Measurements from ENCODE around the gene HPCA.
"Not testable (repeated sequence)": the region's sequence is repeated elsewhere in the genome, so short reads cannot be mapped to it uniquely, and the experiment has no call there.

The HPCA gene

GRCh38 chr1:32903991-32904785 is 17.9 kb downstream of the HPCA start:
- no peak for DNase-seq

DNA sequence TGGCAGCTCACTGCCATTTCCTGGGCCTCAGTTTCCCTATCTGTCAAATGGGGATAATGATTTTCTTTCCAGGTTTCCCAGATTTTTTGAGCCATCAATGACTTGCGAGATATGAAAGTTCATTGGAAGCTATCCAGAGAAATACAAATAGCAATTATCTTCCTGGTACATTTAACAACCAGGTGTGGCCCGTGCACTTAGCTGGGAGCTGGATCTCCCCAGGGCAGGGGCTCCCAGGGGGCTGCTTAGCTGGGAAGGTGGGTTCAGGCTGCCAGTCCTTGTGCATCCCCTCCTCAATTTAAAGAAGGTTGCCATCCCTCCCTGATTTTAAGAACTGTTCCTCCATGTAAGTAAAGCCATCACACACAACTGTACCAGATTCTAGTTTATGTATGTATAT is 18.5 kb downstream of the HPCA start:
- no peak for DNase-seq

GRCh38 chr1:32905588-32905987 is 19.3 kb downstream of the HPCA start:
- DNase-seq = not testable (repeated sequence)

DNA sequence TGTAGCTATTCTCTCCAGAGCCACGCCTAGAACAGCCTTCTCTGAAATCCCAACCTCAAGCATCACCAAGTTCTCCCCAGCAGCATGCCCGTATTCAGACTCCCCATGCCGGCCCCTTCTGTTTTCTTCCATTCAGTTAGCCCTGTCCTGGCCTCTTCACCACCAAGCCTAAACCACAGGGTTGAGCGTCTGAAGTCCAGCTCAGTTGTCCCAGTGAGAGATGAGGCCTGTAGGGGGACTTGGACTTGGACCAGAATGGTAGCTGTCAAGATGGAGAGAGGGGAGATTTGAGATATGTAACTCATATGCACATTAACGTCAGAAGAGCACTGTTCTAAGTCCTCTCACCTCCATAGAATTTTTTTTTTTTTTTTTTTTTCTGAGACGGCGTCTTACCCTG is 20.4 kb downstream of the HPCA start:
- DNase-seq = no peak

- DNase-seq = no peak
Measured at GRCh38 chr1:32907435-32907834, 21.1 kb downstream of the HPCA start.

GRCh38 chr1:32910319-32910718 is 24.0 kb downstream of the HPCA start:
- no peak for DNase-seq

DNA sequence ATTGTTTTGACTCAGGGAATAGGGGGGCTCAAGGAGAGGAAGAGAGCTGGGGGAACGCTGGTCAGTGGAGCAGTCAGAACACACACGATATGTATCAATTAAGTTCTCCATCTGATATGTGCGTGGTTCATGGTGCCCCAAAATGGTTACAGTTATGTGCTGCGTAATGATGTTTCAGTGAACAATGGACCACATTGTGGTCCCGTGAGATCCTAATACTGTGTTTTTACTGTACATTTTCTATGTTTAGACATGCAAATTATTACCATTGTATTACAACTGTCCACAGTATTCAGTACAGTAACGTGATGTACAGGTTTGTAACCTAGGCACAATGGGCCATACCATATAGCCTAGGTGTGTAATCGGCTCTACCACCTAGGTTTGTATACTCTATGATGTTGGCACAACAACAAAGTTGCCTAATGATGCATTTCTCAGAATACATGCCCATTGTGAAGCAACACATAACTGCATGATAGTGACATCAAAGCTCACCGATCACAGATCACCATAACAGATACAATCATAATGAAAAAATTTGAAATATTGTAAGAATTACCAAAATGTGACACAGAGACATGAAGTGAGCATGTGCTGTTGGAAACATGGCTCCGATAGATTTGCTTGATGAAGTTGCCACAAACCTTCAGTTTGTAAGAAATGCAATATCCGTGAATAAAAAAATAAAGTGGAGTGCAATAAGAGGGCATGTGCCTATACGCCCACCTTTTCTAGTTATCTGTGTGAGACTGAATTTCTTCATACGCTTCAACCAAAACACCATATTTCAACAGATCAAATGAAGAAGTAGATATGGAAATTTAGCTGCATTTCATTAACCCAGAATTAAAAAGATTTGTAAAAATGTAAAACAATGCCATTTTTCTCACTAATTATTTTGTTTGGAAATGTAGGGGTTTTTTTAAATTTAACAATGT is 29.7 kb downstream of the HPCA start:
- DNase-seq = no peak

DNA sequence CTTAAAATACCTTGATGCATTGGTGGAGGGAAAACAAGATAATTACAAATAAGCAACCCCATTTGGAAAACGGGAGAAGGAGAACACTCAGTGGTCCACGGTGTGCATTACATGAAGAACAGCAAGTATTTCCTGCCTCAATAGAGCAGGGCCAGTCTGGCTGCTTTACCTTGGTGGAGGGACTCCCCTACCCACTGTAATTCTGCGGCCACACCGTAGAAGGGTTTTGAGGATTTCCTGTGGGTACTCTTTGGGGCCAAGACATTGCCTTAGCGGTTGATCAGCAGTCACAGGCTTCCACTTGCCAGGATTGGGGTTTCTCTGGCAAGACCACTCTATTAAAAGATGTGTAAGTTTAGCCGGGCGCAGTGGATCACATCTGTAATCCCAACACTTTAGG is 31.2 kb downstream of the HPCA start:
- DNase-seq = no peak

DNA sequence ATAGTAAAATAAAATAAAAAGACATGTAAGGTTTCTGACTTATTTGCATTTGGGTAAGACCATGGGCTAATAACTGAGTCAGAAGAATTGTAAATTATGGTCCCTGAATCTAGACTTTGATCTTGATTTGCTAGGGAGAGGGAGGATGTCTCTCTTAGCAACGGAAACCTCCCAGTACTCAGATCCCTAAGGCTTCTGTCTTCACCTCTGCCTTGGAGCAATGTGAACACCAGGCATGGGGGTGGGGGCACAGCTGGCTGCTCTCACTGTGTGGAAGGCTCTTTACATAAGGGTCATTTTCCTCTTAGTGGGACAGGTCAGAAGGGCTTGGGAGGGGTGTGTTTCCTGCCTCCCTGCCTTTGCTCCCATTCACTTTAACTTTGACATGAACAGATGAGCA is 31.9 kb downstream of the HPCA start:
- no peak for DNase-seq

DNA sequence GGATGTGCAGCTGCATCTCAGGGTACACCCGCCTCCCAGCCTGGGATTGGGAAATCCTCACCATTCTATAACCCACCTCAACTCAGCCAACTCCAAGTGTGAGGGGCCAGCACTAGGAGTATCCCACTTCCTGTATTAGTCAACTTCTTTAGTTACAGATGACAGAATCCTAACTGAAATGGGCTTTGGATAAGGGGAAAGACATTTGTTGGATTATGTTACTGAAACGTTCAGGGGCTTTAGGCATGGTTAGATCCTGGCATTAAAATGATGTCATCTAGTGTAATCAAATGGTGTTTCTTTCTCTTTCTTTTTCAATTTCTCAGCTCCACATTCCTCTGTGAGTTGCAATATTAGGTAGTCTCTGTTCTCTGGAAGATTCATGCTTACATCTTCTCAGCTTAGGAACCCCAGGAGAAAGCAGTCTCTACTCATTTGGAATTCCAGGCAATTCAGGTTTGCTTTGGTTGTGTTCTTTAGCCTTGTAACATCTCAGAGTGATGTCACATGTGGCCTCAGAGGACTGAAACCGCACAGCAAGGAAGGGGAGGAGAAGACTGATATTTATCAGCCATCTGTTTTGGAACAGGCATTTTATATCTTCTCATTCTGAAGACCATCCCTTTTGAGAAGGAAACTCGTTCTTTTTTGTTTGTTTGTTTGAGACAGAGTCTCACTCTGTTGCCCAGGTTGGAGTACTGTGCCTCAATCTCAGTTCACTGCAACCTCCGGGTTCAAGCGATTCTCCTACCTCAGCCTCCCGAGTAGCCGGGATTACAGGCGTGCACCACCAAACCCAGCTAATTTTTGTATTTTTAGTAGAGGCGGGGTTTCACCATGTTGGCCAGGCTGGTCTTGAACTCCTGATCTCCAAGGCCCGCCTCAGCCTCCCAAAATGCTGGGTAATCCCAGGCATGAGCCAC is 33.8 kb downstream of the HPCA start:
- DNase-seq = no peak

DNA sequence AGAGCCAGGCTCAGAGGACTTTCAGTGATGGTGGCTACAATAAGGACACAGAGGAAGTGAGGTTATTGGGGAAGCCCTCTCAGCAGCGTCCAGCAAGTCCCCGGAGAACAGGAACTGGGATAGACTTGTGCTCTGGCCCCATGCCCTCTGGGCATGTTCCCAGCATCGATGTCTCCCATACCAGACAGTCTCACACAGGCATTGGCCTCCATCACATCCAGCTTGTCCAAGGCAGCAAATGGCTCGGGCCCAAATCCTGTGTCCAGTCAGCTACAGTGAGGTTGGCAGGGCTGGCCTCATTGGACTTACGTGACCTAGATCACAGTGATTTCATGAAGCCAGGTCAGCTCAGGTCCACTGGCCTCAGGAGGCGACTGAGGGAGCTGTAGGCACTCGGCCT is 34.5 kb downstream of the HPCA start:
- no peak for DNase-seq

DNA sequence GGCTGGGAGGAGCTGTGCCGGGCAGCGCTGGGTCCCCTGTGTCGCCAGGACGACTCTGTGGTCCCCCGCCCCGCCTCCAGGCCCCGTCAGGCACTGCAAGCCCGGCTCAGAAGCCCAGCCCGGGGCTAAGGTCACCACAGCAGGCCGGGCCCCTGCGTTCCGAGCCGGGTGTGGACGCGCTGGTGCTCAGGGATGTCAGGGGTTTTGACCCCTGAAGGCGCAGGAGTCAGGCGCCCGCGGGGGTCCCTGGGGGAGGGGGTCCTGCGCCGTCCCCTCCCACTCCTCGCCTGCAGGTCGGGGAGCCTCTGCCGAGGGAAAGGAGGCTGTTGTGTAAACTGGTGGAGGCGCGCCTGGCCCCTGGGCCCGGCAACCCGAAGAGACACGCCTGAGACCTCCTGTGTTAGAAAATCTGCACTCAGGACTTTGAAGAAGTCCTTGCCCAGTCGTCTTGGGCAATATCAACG is 38.6 kb downstream of the HPCA start:
- peak in 1 of 2 donors; percentile 21 for DNase-seq

DNA sequence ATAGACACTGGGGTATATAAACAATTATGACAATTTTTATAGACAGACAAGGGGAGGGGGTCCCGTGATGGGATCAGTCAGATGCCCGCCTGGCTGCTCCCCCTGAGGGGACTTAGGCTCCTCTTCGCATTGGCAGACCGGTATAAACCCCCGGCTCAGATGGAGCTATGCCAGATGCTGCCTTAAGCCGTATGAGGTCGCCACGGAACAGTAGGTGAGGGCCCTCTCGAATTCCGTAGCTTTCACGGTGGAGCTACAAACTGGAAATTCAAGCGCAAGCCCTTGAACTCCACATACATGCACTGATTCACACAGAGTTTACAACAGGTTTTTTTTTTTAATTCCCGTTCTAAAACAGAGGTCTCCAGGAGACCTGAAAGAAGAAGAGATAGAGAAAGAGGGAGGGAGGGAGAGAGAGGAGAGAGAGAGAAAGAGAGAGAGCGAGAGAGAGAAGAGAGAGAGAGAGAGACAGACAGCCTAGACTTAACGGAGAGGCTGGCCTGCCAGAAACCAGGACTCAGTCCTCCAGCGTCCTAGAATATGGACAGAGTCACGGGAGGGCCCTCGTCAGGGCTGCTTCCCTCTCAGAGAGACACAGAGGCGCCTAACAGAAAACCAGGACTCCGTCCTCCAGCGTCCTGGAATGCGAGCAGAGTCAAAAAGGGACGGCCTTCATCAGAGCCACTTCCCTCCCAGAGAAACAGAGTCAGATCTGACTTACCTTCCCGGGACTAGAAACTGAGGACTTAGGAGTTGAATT is 39.3 kb downstream of the HPCA start:
- DNase-seq = peak in 1 of 2 donors; percentile 22

DNA sequence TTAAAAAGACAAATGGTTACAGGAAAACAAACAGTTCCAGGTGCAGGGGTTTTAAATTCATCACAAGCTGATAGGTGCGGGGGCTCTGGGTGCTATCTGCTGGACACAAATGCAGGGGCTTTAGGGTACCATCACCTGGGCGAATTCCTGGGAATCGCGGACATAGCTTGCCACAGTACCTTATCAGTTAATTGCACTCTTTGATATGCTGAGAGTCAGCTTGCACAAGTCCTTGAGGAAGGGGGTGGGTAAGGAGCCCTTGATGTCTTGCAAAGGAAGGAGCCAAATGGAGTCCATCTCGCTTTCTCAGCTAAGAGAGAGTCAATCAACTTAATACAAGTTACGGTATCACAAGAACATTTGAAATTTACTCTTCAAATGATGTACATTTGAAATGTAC is 40.3 kb downstream of the HPCA start:
- no peak for DNase-seq

- DNase-seq = no peak
Measured at GRCh38 chr1:32927441-32927840, 41.1 kb downstream of the HPCA start.

DNA sequence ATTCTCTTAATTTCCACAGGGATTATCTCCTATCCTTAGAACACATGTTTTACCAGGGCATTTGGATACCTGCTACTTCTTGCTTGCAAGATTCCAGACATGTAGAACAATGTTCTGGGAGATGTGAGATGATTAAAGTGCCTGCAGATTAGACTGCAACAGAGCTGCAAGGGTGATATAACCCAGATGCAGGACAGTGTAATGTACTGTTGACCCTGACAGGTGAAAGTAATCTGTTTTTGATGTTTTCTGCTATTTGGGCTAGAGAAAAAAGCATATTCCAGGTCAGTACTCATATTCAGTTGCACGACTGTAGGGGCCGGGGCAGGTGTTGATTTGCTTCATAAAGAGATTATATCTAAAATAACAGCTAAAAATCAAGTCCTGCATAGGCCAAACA is 42.0 kb downstream of the HPCA start:
- no peak for DNase-seq

- DNase-seq = no peak
Measured at GRCh38 chr1:32928715-32929114, 42.4 kb downstream of the HPCA start.

- DNase-seq = no peak
Measured at GRCh38 chr1:32929366-32929765, 43.1 kb downstream of the HPCA start.

GRCh38 chr1:32931760-32932159 is 45.5 kb downstream of the HPCA start:
- DNase-seq = no peak

DNA sequence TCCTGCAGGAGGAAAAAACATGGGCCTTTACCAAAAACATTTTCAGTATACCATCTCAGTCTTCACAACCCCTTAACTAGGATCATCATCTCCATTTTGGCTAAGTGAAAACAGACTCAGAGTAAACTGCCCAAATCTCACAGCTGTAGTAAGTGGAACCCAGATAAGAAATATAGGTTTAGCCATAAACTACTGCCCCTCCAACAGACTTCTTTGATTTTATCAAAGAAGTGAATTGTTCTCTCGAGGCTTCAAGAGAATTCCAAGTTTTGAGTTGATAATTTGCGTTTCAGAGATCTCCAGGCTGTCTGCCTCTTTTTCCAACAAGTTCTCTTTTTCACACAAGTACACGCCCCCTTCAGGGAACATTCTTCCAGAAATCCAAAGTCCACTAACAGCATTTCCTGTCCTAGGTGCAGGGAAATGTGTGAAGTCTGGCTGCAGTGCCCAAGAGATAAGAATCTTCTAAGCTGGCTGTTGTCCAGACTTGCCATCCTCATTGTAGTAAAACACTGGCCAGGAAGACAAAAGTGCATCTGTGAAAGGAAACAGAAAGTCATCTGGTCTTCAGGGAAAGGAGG is 47.5 kb downstream of the HPCA start:
- no peak for DNase-seq

GRCh38 chr1:32934535-32934934 is 48.2 kb downstream of the HPCA start:
- no peak for DNase-seq

GRCh38 chr1:32937061-32937460 is 50.8 kb downstream of the HPCA start:
- no peak for DNase-seq

Data from stimulated activated CD4-positive, alpha-beta T cell treated with anti-CD3 and anti-CD28 coated beads, Interleukin-2, amount 100 ng/mL, for 24 hours (primary cell).